HG03045 (cell line): ENCODE measurements around the gene SF3B6.
"Not testable (repeated sequence)": the region's sequence is repeated elsewhere in the genome, so short reads cannot be mapped to it uniquely, and the experiment has no call there.

ENCODE experiments used
- ATAC-seq: cut with Tn5 transposase; IDR thresholded peaks from one replicate; pipeline ENCODE4 v1.9.1; 2021; ENCODE audit warnings: mild to moderate bottlenecking, moderate library complexity; ENCODE audit not compliant: unreplicated experiment

Gene SF3B6

GRCh38 chr2:24054366-24055010, 21.6 kb downstream of the SF3B6 start:
- no peak for ATAC-seq

DNA sequence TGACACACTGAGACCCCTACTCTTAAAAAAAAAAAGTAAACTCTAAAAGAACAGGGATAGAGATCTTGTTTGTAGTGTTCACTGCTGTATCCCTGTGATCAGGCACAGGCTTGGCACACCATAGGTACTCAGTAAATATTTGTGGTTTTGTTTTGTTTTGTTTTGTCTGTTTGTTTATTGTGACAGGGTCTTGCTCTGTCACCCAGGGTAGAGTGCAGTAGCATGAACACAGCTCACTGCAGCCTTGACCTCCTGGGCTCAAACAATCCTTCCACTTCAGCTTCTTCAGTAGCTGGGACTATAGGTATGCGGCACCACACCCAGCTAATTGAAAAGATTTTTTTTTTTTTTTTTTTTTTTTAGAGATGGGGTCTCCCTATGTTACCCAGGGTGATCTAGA, 23.2 kb downstream of the SF3B6 start:
- no peak for ATAC-seq

GRCh38 chr2:24051833-24052232, 24.3 kb downstream of the SF3B6 start:
- no peak for ATAC-seq

DNA sequence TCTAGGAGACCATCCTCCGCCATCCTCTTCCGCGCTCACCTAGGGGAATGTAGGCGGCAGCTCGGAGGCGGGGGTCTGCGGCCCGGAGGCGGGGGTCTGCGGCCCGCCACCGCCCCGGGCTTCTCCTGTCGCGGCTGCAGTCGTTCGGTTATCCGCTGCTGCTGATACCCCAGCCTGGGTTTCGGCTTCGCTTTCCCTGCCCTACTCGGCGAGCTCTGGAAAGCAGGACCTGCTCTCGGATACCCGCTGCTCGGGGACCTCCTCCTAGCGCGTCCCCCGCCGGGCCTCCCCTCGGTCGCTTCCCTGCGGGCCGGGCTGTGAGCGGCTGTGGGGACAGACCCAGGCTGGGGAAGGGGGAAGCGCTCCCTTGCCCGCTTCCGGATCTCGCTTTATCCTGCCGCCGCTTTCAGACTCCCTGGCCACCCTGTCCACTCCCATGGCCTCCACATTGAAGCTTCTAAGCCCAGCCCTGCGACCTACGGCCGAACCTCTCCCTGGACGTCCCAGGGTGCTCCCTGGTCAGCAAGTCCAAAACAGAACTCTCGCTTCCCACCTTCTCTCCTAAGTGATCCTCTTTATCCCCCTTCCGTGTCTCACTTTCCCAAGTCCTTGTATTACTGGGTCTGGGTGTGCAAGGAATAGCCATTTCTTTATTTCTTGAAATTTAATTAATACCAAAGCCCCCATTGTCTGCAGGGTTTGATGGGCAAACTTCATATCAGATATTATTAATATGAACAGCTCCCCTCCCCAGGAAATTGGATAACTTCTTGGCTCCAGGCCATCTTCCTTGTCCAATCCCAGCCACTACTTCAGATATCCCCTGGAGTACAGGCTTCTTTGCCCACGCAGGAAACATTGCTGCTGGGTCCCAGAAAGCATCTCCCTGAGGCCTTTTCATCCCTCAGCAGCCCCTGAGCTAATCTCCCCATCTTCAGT, 25.8 kb downstream of the SF3B6 start:
- no peak for ATAC-seq

DNA sequence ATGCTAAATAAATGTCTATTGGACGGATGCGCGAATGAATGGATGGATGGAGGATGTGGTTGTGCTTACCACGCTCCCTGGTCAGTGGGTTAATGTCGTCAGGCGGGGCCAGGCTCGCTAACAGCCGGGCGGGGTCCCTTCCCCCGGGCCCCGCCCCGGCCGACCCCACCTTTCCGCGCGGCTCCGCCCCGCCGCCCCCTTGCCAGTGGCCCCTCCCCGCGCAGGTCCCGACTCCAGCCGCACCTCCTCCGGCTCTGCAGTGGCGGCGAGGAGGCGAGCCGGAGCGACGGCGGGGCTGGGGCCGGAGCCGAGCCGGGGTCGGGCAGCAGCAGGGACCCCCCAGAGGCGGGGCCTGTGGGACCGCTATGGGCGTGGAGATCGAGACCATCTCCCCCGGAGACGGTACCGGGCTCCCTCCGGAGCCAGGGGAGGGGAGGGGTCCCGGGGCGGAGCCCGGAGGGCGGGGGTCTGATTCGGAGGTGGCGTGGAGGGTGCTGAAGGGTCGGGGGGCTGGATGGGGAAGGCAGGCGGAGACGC, 26.6 kb downstream of the SF3B6 start, which contains the start of gene FKBP1B:
Gene FKBP1B (plus strand): TSS at position 257 of the 537 bp plus-strand sequence. CDS start 109 bp downstream, at position 366.
- no peak for ATAC-seq

GRCh38 chr2:24048769-24049484, 27.2 kb downstream of the SF3B6 start:
- ATAC-seq, result no peak

- no peak for ATAC-seq
Measured at GRCh38 chr2:24047703-24048033, 28.5 kb downstream of the SF3B6 start.

DNA sequence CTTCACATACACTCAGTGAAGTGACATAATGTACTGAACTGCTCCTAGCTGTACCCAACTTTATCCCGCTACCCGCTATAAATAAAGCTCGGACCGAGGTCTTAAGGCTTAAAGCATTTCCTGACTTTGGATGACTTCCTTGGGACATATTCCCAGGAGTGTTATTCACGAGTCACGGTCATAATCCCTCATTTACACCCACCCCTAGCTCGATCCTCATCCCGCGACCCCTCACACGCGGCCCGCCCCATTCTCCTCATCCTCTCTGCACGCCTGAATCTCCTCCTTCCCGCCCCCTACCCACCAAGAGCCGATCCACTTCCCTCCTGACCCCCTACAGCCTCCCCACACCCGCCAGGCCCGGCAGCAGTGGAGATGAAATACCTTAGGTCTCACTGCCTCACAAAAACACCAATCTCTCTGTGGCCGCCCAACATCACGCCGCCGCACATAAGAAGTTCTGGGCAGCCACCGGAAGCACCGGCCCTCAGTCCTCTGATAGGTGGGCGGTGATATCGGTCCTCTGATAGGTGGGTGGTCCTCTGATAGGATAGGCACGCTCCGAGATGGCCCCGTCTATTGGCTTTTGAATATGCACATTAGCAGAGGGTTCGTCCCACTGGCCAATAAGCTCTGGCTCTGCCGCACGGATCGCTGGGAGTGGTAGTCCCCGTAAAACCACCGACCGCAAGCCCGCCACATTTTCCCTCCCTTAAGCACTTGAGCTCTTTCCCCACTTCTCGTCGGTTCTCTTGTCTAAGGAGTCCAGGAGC, 29.0 kb downstream of the SF3B6 start, which contains the start of gene WDCP:
Gene WDCP (minus strand): TSS at position 462 of the 773 bp plus-strand sequence. CDS start 7,897 bp downstream, outside the sequence.
- ATAC-seq, result peak; percentile 98

DNA sequence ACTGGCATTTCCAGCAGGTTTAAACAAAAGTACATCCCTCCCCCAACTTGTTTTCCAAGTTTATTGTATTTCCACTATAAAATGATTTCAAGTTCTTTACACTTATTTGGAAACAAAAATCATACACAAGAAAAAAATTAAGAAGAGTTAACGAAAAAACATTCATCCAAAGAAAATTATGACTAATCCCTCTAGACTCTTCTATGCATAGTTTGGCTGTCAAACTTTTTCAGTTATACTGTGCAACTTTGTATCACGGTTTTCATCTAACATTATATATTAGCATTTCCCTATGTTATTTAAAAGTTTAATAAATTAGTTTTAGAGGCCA, 29.6 kb downstream of the SF3B6 start:
- ATAC-seq, result no peak

GRCh38 chr2:24045511-24046508, 30.3 kb downstream of the SF3B6 start:
- no peak for ATAC-seq

- ATAC-seq, result not testable (repeated sequence)
Measured at GRCh38 chr2:24043133-24043532, 33.0 kb downstream of the SF3B6 start.

DNA sequence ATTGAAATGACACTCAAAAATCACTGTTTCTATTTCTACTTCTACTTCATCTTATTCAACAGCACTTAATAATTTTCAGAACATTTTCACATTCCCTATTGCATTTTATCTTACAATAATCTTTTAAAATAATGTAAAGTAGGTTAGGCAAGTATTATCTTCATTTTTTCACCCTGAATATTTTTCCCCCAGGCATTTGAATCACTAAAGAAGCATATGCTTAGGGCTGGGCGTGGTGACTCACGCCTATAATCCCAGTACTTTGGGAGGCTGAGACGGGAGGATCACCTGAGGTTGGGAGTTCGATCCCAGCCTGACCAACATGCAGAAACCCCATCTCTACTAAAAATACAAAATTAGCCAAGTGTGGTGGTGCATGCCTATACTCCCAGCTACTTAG, 35.6 kb downstream of the SF3B6 start:
- ATAC-seq, result no peak

GRCh38 chr2:24038786-24039499, 37.2 kb downstream of the SF3B6 start:
- no peak for ATAC-seq

DNA sequence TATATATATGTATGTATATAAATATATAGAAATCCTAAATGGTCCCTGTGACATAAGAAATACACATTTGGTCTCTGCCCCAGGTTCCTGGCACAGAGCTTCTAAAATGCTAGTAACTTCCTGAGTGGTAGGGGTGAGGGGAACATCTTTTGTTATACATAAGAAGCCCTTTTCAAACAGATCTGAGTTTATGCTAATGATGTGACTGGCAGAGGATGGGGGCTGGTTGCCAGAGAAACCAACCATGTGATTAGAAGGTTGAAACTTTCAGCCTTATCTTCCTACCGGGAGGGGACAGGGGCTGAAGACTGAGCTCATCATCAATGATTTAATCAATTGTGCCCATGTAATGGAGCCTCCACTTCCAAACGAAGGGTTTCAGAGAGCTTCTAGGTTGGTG, 49.9 kb downstream of the SF3B6 start:
- ATAC-seq, result no peak

DNA sequence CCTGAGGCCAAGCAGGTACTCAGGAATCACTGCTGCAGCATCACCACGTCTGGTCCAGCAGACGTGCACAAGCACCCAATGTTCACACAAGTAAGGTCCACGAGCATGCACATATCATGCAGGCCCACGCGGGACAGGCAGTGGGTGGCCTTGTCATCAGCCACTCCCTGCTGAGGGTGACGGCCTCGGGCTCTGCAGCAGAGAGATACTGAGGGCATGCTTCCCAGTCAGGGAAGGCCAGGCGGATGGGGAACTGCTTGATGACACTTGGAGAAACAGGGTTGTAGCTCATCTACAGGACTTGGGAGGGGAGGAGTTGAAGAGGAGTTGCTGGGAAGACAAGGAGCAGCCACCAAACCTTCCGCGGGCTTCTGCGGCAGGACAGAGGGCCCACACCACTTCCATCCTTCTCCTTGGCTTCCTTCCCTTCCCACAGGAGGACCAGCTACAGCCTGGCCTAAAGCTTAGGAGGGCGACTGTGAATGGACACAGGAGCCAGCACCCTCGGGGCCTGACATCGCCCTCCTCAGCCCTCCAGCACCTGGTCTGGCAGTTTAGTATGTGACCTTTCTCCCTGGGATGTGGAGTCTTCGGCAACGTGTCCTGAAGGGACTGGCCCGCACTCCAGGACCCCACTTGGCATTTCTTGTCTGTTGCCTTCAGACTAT, 51.0 kb downstream of the SF3B6 start:
- no peak for ATAC-seq

- no peak for ATAC-seq
Measured at GRCh38 chr2:24024018-24024417, 52.1 kb downstream of the SF3B6 start.

DNA sequence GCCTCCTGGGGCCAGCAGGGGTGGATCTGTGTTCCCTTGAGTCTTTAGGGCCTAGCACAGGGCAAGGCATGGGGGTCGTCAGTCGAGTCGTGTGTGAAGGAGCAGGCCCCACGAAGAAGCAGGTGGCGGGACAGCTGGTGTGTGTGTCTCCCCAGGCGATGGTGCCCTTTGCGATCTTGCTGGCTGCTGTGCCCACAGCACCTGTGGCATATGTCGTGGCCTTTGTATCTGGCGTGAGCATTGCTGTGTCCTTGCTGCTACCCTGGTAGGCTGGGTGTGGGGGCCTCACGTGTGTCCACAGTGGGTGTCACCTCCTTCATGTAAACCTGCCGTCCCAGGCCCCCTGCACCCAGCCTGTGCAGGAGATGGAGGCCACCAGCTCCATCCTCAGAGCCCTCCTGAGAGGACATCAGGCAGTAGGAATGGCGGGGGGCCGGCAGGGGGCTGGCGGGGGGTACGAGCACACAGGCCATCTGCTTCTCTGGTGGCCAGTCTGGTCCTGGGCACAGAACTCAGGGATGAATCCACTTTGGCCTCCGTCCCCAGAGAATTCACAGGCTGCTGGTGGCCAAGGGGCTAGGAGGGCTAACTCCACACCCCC, 53.1 kb downstream of the SF3B6 start:
- ATAC-seq, result no peak
